Gastrocnemius medialis (tissue), 4 donors: ENCODE data around the gene SCMH1. TPM values are rescaled to one million over a fixed set of nuclear protein-coding genes. Genes with fewer than 3 reads are reported as not detected.

ENCODE experiments used
- ATAC-seq, 2 donors: fragments of 150-250 bp; one replicate each; pipeline ENCODE4 v1.9.1; 2016
- DNase-seq, 2 donors: peaks; one replicate each; pipeline ENCODE4 v3.0.0-alpha.2; 2019
- H3K27ac ChIP-seq, 4 donors: fragments of 200-600 bp; sonication (generic); 1 replicate in 1 of 4; 2 replicates in 3 of 4; pipeline ENCODE4 v1.5.1; 2016 to 2018; ENCODE audit warnings: mild to moderate bottlenecking in 2 of 4, moderate library complexity in 1 of 4
- H3K27me3 ChIP-seq, 3 donors: fragments of 200-600 bp; sonication (generic) in 2 of 3; 1 replicate in 1 of 3; 2 replicates in 2 of 3; pipeline versions ENCODE4 v1.5.1 to v1.6.0; 2016 to 2019; ENCODE audit warnings: mild to moderate bottlenecking in 1 of 3, moderate library complexity in 1 of 3
- H3K36me3 ChIP-seq, 2 donors: fragments of 200-600 bp; sonication (generic) in 1 of 2; one replicate each; pipeline ENCODE4 v1.5.1; 2017 to 2018
- H3K4me1 ChIP-seq, 2 donors: fragments of 200-600 bp; sonication (generic) in 1 of 2; one replicate each; pipeline ENCODE4 v1.5.1; 2016 to 2017; ENCODE audit warnings: mild to moderate bottlenecking in 2 of 2
- H3K4me3 ChIP-seq, 4 donors: fragments of 200-600 bp; sonication (generic) in 3 of 4; 1 replicate in 1 of 4; 2 replicates in 3 of 4; pipeline ENCODE4 v1.5.1; 2016 to 2019; ENCODE audit warnings: mild to moderate bottlenecking in 2 of 4
- H3K9me3 ChIP-seq, 3 donors: fragments of 200-600 bp; sonication (generic) in 2 of 3; 1 replicate in 1 of 3; 2 replicates in 2 of 3; pipeline ENCODE4 v1.5.1; 2016 to 2019
- POLR2A ChIP-seq, 2 donors: fragments of 450-650 bp; IDR thresholded peaks; one replicate each; pipeline ENCODE4 v1.6.1; 2017; ENCODE audit warnings: antibody characterized with exemption in 2 of 2, mild to moderate bottlenecking in 2 of 2, moderate library complexity in 2 of 2
- in situ Hi-C, 4 donors: fragments of 200-750 bp; cut with MboI; loops; one replicate each; pipeline versions ENCODE4 v1.15.0 to v1.8.0; 2017; ENCODE audit warnings: low sequenced_read_pairs in 4 of 4
- intact Hi-C: fragments of 100-400 bp; cut with DNase I; formaldehyde crosslinking; loops from one replicate; pipeline ENCODE4 v1.15.1; 2023; ENCODE audit warnings: low total_unique reads
- total RNA-seq, 4 donors: library from RNA; depleted of rRNA; stranded (reverse); fragments of >200 nt; gene quantifications; one replicate each; pipeline versions ENCODE4 v1.1.0 to v1.2.3, GENCODE V29; 2016
- TF ChIP-seq, protein P1 (sequence below), 5 experiments: fragments of 450-650 bp in 3 of 5; fragments of 200-600 bp in 2 of 5; sonication (generic) in 2 of 5; IDR thresholded peaks in 4 of 5; conservative IDR thresholded peaks in 1 of 5; 1 replicate in 4 of 5; 2 replicates in 1 of 5; pipeline ENCODE4 v1.5.1; 2016 to 2019; ENCODE audit warnings: antibody characterized with exemption in 5 of 5, mild to moderate bottlenecking in 3 of 5, moderate library complexity in 3 of 5

SCMH1 gene
- total RNA-seq, 4 donors from 2014 or later = 17.1 to 29.4 (median 25.5) TPM

DNA sequence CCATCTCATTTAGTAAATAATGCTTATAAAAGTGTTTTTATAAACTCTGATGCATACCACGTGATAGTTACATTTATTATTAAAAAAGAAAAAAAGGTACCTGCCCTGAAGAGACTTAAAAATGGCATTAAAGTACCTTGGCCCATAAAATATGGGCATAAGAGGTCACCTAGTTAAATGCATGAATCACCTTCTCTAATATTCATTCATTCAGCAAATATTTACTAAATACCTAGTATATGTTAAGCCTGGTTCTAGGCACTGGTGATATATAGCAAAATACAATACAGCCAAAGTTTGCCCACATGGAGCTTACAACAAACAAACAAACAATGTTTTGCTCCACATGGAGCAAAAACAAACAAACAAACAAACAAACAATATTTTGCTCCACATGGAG lies 87.0 kb downstream of the SCMH1 start:
- H3K27me3 ChIP-seq = no peaks in the 10 kb centered on the region
- intact Hi-C loops = no loop called here

DNA sequence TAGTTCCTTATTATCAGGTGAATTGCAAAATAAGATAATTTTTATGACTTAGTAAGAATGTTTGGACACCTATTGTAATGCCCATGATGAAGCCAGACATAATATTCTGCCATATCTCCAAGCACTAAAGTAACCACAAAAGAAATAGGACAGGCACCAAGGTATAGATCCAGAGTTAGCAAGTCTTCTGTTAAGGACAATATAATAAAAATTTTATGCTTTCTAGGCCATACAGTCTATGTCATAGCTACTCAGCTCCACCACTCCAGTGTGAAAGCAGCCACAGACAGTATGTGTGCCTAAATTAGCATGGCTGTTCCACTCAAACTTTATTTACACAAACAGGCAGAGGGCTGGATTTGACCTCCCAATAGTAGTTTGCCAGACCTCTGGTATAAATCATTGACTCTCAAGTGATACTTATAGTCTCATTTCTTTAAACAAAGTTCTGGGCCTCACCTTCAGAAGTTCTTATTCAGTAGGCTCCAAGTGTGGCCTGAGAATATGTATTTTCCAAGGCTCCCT lies 88.3 kb downstream of the SCMH1 start:
- TF ChIP-seq, protein P1, sequence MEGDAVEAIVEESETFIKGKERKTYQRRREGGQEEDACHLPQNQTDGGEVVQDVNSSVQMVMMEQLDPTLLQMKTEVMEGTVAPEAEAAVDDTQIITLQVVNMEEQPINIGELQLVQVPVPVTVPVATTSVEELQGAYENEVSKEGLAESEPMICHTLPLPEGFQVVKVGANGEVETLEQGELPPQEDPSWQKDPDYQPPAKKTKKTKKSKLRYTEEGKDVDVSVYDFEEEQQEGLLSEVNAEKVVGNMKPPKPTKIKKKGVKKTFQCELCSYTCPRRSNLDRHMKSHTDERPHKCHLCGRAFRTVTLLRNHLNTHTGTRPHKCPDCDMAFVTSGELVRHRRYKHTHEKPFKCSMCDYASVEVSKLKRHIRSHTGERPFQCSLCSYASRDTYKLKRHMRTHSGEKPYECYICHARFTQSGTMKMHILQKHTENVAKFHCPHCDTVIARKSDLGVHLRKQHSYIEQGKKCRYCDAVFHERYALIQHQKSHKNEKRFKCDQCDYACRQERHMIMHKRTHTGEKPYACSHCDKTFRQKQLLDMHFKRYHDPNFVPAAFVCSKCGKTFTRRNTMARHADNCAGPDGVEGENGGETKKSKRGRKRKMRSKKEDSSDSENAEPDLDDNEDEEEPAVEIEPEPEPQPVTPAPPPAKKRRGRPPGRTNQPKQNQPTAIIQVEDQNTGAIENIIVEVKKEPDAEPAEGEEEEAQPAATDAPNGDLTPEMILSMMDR (IDR thresholded peaks at IDR 0.05 in 4 of 5, conservative IDR thresholded peaks at IDR 0.05 in 1 of 5) = no peak
- TF ChIP-seq POLR2A (IDR thresholded peaks at IDR 0.05) = no peak
- ATAC-seq (no peak), DNase-seq (no peak)
- intact Hi-C loops = no loop called here
- Histone ChIP-seq H3K9me3 (no peaks in the 10 kb centered on the region), H3K4me1 (no peaks in the 10 kb centered on the region), H3K36me3 (peaks cover 0 to 10% of the 10 kb centered on the region in 2 donors), H3K27me3 (no peaks in the 10 kb centered on the region), H3K4me3 (no peak overlapping the region), H3K27ac (no peak overlapping the region)
- in situ Hi-C loops = no loop called here

More for the DNA sequence above, 87.0 kb downstream of the SCMH1 start:
- no peak for ATAC-seq
- Histone ChIP-seq H3K4me1 (no peaks in the 10 kb centered on the region), H3K4me3 (no peak overlapping the region), H3K27ac (no peak overlapping the region), H3K9me3 (no peaks in the 10 kb centered on the region), H3K36me3 (peaks cover 0 to 7% of the 10 kb centered on the region in 2 donors)
- DNase-seq = no peak
- no peak for TF ChIP-seq POLR2A (IDR thresholded peaks at IDR 0.05)
- TF ChIP-seq, protein P1 (IDR thresholded peaks at IDR 0.05 in 4 of 5, conservative IDR thresholded peaks at IDR 0.05 in 1 of 5) = no peak
- in situ Hi-C loops = no loop called here

DNA sequence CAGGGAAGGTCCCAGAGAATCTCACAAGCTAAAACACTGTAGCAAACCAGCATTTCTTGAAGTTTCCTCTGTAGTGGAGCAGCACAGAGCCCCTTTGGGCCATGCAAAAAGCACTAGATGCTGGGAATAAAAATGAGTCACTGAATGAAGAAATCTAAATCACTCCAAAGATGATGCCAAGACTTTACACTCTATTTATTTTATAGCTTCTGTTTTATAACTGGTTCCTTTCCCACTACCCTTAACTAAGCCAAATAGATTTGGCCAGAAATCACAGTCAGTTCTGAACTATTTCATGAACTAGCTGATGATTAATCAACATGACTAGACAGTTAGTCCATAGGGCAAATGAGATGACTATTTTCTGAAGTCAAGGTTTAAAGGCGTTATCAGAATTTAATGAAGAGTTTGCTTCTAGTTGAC lies 89.5 kb downstream of the SCMH1 start:
- intact Hi-C loops = no loop called here
- peak overlapping the region in 3 of 4 donors; percentile 31 to 47 (median 40) for H3K27ac ChIP-seq
- H3K4me1 ChIP-seq = no peaks in the 10 kb centered on the region
- H3K36me3 ChIP-seq = peaks cover 0 to 10% of the 10 kb centered on the region in 2 donors
- in situ Hi-C loops = no loop called here
- DNase-seq = no peak
- peak; percentile 52 to 68 for ATAC-seq
- TF ChIP-seq POLR2A (IDR thresholded peaks at IDR 0.05) = no peak
- TF ChIP-seq, protein P1 (IDR thresholded peaks at IDR 0.05 in 4 of 5, conservative IDR thresholded peaks at IDR 0.05 in 1 of 5) = no peak
- no peak overlapping the region for H3K4me3 ChIP-seq
- H3K27me3 ChIP-seq = no peaks in the 10 kb centered on the region
- H3K9me3 ChIP-seq = no peaks in the 10 kb centered on the region

DNA sequence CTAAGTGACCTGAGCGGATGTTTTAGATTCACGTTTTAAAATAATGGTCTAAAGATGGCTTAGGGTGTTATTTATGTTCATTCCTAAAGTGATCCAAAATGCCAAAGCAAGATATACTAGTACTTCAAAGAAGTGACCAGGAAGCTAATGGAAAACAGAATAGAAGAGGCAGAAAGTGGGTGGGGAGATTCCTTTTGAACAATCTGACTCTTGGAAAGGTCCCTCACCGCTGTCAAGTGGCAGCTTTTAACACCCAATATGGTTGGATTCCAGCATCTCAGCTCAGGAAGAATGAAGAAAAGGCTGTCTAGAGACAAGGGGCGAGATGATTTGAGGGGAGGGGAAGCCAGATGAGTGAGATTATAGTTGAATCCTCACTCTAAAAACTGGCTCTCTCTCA lies 90.3 kb downstream of the SCMH1 start:
- intact Hi-C loops (no loop called here), in situ Hi-C loops (no loop called here)
- Histone ChIP-seq H3K4me1 (no peaks in the 10 kb centered on the region), H3K27ac (peak overlapping the region in 1 of 4 donors; percentile 31), H3K9me3 (no peaks in the 10 kb centered on the region), H3K36me3 (peaks cover 0 to 10% of the 10 kb centered on the region in 2 donors), H3K27me3 (no peaks in the 10 kb centered on the region), H3K4me3 (no peak overlapping the region)
- TF ChIP-seq, protein P1 (IDR thresholded peaks at IDR 0.05 in 4 of 5, conservative IDR thresholded peaks at IDR 0.05 in 1 of 5) = no peak
- TF ChIP-seq POLR2A (IDR thresholded peaks at IDR 0.05) = no peak
- no peak for ATAC-seq
- no peak for DNase-seq

DNA sequence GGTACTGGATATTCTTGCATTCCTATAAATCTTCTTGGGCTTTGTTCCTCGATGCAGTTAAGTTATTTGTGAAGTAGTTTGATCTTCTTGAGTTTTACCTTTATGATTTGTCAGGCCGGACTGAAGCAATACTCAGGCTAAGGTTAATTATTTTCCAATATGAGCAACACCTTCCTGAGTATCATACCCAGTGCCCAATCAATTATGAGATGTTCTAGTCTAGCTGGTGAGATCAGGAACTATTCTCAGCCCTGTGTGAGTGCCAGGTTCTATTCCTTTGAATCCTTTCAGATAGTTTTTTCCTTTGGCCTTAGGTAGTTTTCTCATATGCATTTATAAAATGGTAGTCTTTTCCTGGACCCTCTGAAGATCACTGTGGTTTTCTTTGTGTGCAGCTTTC lies 92.5 kb downstream of the SCMH1 start:
- intact Hi-C loops (no loop called here), in situ Hi-C loops (no loop called here)
- no peaks in the 10 kb centered on the region for H3K4me1 ChIP-seq
- DNase-seq = no peak
- TF ChIP-seq POLR2A (IDR thresholded peaks at IDR 0.05) = no peak
- TF ChIP-seq, protein P1 (IDR thresholded peaks at IDR 0.05 in 4 of 5, conservative IDR thresholded peaks at IDR 0.05 in 1 of 5) = no peak
- peaks cover 0 to 10% of the 10 kb centered on the region in 2 donors for H3K36me3 ChIP-seq
- no peaks in the 10 kb centered on the region for H3K27me3 ChIP-seq
- no peaks in the 10 kb centered on the region for H3K9me3 ChIP-seq
- ATAC-seq = no peak
- H3K4me3 ChIP-seq = no peak overlapping the region
- H3K27ac ChIP-seq = no peak overlapping the region
